Measurements from ENCODE around the gene TP53I3.

The TP53I3 gene

DNA sequence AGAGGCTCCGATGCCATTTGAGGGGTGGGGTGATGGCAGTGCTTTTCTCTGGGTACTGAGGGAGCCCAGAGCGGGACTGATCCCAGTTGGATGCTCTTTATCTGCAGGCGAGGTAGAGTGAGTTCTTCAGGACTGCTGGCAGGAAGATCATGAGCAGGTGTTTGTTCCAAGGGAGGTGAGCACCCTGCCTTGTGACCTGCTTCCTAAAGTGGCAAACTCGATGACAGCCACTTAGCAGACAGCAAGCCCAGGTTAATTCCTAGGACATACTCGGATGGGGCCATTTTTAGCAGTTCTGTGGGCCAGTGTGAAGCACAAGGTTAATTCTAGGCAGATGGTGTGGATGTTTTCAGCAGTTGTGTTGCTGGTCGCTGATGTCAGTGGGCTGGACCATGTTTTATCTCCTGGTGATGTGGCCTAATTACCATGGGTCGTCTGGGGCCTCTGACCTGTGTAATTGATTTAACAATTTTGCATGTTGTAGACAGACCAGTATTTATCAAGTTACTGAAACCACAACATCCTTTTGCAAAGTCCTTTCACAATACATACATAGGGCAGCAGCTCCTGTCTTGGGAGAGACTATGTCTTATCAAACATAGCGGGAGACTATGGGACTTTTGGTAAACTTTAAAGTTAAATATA is 30.1 kb downstream of the TP53I3 start:
- Histone ChIP-seq H3K36me3 (ENCODE audit: control insufficient read depth in 2 of 2, insufficient read depth in 2 of 2, low read length in 2 of 2) (no peaks in the 10 kb centered on the region), H3K4me3 (ENCODE audit: low read length in 2 of 2) (no peak overlapping the region), H3K4me1 (ENCODE audit: control insufficient read depth, insufficient read depth, low read length) (peaks cover 8% of the 10 kb centered on the region)

DNA sequence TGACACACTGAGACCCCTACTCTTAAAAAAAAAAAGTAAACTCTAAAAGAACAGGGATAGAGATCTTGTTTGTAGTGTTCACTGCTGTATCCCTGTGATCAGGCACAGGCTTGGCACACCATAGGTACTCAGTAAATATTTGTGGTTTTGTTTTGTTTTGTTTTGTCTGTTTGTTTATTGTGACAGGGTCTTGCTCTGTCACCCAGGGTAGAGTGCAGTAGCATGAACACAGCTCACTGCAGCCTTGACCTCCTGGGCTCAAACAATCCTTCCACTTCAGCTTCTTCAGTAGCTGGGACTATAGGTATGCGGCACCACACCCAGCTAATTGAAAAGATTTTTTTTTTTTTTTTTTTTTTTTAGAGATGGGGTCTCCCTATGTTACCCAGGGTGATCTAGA is 31.7 kb downstream of the TP53I3 start:
- no peaks in the 10 kb centered on the region for H3K36me3 ChIP-seq (ENCODE audit: control insufficient read depth in 2 of 2, insufficient read depth in 2 of 2, low read length in 2 of 2)
- H3K9ac ChIP-seq (ENCODE audit: low read length in 2 of 2), result no peak overlapping the region
- H3K27ac ChIP-seq (ENCODE audit: low read length), result no peak overlapping the region
- peaks cover 14% of the 10 kb centered on the region for H3K4me1 ChIP-seq (ENCODE audit: control insufficient read depth, insufficient read depth, low read length)
- H3K9me3 ChIP-seq (ENCODE audit: control insufficient read depth in 2 of 2, low read length in 2 of 2), result no peaks in the 10 kb centered on the region
- no peak overlapping the region for H3K4me3 ChIP-seq (ENCODE audit: low read length in 2 of 2)
- peaks cover 0 to 7% of the 10 kb centered on the region in 2 donors for H3K27me3 ChIP-seq (ENCODE audit: control insufficient read depth in 1 of 2, insufficient read depth in 2 of 2, low read length in 2 of 2)

More for the DNA sequence above, 30.1 kb downstream of the TP53I3 start:
- H3K9ac ChIP-seq (ENCODE audit: low read length in 2 of 2), result no peak overlapping the region
- no peak overlapping the region for H3K27ac ChIP-seq (ENCODE audit: low read length)
- peaks cover 0 to under 1% of the 10 kb centered on the region in 2 donors for H3K27me3 ChIP-seq (ENCODE audit: control insufficient read depth in 1 of 2, insufficient read depth in 2 of 2, low read length in 2 of 2)
- H3K9me3 ChIP-seq (ENCODE audit: control insufficient read depth in 2 of 2, low read length in 2 of 2), result no peaks in the 10 kb centered on the region

DNA sequence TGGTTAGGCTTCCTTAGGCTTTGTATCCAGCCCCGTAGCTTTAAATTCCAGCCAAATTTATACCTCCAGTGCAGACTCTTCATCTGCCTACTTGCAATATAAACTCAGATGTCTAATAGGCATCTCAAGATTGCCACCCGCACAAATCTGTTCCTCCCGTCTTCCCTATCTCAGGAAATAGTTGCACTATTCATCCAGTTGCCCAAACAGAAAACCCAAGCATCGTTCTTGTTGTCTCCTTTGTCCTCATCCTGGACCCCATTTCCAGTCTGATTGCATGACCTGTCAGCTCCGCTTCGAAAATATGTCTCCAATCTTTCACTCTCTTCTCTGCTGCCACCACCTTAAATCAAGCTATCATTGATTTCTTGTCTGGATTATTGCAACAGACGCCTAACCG is 32.8 kb downstream of the TP53I3 start:
- Histone ChIP-seq H3K9ac (ENCODE audit: low read length in 2 of 2) (no peak overlapping the region), H3K36me3 (ENCODE audit: control insufficient read depth in 2 of 2, insufficient read depth in 2 of 2, low read length in 2 of 2) (no peaks in the 10 kb centered on the region), H3K4me1 (ENCODE audit: control insufficient read depth, insufficient read depth, low read length) (peaks cover 14% of the 10 kb centered on the region), H3K4me3 (ENCODE audit: low read length in 2 of 2) (no peak overlapping the region), H3K9me3 (ENCODE audit: control insufficient read depth in 2 of 2, low read length in 2 of 2) (no peaks in the 10 kb centered on the region), H3K27ac (ENCODE audit: low read length) (no peak overlapping the region), H3K27me3 (ENCODE audit: control insufficient read depth in 1 of 2, insufficient read depth in 2 of 2, low read length in 2 of 2) (peaks cover 0 to 7% of the 10 kb centered on the region in 2 donors)

DNA sequence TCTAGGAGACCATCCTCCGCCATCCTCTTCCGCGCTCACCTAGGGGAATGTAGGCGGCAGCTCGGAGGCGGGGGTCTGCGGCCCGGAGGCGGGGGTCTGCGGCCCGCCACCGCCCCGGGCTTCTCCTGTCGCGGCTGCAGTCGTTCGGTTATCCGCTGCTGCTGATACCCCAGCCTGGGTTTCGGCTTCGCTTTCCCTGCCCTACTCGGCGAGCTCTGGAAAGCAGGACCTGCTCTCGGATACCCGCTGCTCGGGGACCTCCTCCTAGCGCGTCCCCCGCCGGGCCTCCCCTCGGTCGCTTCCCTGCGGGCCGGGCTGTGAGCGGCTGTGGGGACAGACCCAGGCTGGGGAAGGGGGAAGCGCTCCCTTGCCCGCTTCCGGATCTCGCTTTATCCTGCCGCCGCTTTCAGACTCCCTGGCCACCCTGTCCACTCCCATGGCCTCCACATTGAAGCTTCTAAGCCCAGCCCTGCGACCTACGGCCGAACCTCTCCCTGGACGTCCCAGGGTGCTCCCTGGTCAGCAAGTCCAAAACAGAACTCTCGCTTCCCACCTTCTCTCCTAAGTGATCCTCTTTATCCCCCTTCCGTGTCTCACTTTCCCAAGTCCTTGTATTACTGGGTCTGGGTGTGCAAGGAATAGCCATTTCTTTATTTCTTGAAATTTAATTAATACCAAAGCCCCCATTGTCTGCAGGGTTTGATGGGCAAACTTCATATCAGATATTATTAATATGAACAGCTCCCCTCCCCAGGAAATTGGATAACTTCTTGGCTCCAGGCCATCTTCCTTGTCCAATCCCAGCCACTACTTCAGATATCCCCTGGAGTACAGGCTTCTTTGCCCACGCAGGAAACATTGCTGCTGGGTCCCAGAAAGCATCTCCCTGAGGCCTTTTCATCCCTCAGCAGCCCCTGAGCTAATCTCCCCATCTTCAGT is 34.3 kb downstream of the TP53I3 start:
- H3K9me3 ChIP-seq (ENCODE audit: control insufficient read depth in 2 of 2, low read length in 2 of 2), result no peaks in the 10 kb centered on the region
- no peaks in the 10 kb centered on the region for H3K36me3 ChIP-seq (ENCODE audit: control insufficient read depth in 2 of 2, insufficient read depth in 2 of 2, low read length in 2 of 2)
- H3K9ac ChIP-seq (ENCODE audit: low read length in 2 of 2), result peak overlapping the region; percentile 42 to 51
- H3K4me1 ChIP-seq (ENCODE audit: control insufficient read depth, insufficient read depth, low read length), result peaks cover 19% of the 10 kb centered on the region
- H3K27me3 ChIP-seq (ENCODE audit: control insufficient read depth in 1 of 2, insufficient read depth in 2 of 2, low read length in 2 of 2), result peaks cover 0 to 7% of the 10 kb centered on the region in 2 donors
- peak overlapping the region; percentile 59 to 71 for H3K4me3 ChIP-seq (ENCODE audit: low read length in 2 of 2)
- no peak overlapping the region for H3K27ac ChIP-seq (ENCODE audit: low read length)

DNA sequence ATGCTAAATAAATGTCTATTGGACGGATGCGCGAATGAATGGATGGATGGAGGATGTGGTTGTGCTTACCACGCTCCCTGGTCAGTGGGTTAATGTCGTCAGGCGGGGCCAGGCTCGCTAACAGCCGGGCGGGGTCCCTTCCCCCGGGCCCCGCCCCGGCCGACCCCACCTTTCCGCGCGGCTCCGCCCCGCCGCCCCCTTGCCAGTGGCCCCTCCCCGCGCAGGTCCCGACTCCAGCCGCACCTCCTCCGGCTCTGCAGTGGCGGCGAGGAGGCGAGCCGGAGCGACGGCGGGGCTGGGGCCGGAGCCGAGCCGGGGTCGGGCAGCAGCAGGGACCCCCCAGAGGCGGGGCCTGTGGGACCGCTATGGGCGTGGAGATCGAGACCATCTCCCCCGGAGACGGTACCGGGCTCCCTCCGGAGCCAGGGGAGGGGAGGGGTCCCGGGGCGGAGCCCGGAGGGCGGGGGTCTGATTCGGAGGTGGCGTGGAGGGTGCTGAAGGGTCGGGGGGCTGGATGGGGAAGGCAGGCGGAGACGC is 35.1 kb downstream of the TP53I3 start, which contains the start of gene FKBP1B:
TSS of gene FKBP1B (plus strand) at position 257 of the 537 bp plus-strand sequence. CDS start at position 366, 109 bp downstream.
- no peaks in the 10 kb centered on the region for H3K36me3 ChIP-seq (ENCODE audit: control insufficient read depth in 2 of 2, insufficient read depth in 2 of 2, low read length in 2 of 2)
- peak within 1 kb of the TSS; percentile 42 to 51 for H3K9ac ChIP-seq (ENCODE audit: low read length in 2 of 2)
- peaks cover 19% of the 10 kb centered on the region for H3K4me1 ChIP-seq (ENCODE audit: control insufficient read depth, insufficient read depth, low read length)
- H3K4me3 ChIP-seq (ENCODE audit: low read length in 2 of 2), result peak within 1 kb of the TSS; percentile 59 to 71
- H3K9me3 ChIP-seq (ENCODE audit: control insufficient read depth in 2 of 2, low read length in 2 of 2), result no peaks in the 10 kb centered on the region
- H3K27me3 ChIP-seq (ENCODE audit: control insufficient read depth in 1 of 2, insufficient read depth in 2 of 2, low read length in 2 of 2), result peaks cover 0 to 7% of the 10 kb centered on the region in 2 donors
- H3K27ac ChIP-seq (ENCODE audit: low read length), result no peak within 1 kb of the TSS

DNA sequence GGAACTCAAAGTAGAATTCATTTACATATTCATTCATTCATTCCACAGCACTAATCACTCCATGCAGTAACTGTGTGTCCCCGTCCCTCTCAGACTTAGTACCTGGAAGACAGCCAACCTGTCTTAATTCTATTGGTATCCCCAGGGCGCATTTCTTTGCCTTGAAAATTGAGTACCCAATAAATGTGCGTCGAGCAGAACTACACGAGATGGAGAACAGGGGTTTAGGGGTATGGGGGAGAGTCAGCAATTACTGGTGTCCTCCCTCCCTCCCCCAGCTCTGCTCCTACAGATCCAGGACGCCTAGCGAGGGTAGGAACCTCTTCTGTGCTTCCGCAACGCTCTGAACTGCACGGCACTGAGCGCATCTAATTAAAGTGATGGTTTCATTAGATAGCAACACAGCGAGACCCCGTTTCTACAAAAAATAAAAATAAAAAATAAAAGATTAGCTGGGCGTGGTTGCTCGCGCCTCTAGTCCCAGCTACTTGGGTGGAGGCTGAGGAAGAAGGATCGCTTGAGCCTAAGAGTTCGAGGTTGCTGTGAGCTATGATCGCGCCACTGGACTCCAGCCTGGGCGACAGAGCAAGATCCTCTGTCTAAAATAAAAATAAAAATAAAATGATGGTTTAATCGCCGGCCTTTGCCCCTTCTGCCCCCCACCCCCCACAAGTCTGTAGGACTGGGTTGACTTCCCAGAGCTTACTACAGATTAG is 35.7 kb downstream of the TP53I3 start:
- Histone ChIP-seq H3K4me1 (ENCODE audit: control insufficient read depth, insufficient read depth, low read length) (peaks cover 19% of the 10 kb centered on the region), H3K36me3 (ENCODE audit: control insufficient read depth in 2 of 2, insufficient read depth in 2 of 2, low read length in 2 of 2) (no peaks in the 10 kb centered on the region), H3K9ac (ENCODE audit: low read length in 2 of 2) (no peak overlapping the region), H3K4me3 (ENCODE audit: low read length in 2 of 2) (peak overlapping the region; percentile 59 to 71), H3K27ac (ENCODE audit: low read length) (no peak overlapping the region), H3K27me3 (ENCODE audit: control insufficient read depth in 1 of 2, insufficient read depth in 2 of 2, low read length in 2 of 2) (peaks cover 0 to 7% of the 10 kb centered on the region in 2 donors), H3K9me3 (ENCODE audit: control insufficient read depth in 2 of 2, low read length in 2 of 2) (no peaks in the 10 kb centered on the region)

DNA sequence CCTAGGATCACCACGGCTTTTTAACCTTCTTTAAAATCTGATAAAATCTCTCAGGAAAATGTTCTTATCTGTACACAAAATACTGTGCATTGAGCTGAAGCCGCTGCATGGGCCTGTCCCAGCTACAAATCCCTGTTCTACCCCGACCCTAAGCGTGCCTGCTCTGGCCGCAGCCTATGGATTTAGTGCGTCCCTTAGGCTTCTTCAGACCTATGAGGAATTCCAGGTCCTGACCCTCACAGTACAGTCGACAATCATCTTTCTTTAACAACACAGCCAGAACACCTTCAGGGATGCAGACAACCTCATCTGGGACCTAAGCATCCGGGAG is 37.0 kb downstream of the TP53I3 start:
- peak overlapping the region; percentile 91 to 98 for H3K4me3 ChIP-seq (ENCODE audit: low read length in 2 of 2)
- H3K27ac ChIP-seq (ENCODE audit: low read length), result no peak overlapping the region
- peaks cover 19% of the 10 kb centered on the region for H3K4me1 ChIP-seq (ENCODE audit: control insufficient read depth, insufficient read depth, low read length)
- H3K36me3 ChIP-seq (ENCODE audit: control insufficient read depth in 2 of 2, insufficient read depth in 2 of 2, low read length in 2 of 2), result no peaks in the 10 kb centered on the region
- H3K27me3 ChIP-seq (ENCODE audit: control insufficient read depth in 1 of 2, insufficient read depth in 2 of 2, low read length in 2 of 2), result peaks cover 0 to 7% of the 10 kb centered on the region in 2 donors
- H3K9me3 ChIP-seq (ENCODE audit: control insufficient read depth in 2 of 2, low read length in 2 of 2), result no peaks in the 10 kb centered on the region
- peak overlapping the region in 1 of 2 donors; percentile 36 for H3K9ac ChIP-seq (ENCODE audit: low read length in 2 of 2)

DNA sequence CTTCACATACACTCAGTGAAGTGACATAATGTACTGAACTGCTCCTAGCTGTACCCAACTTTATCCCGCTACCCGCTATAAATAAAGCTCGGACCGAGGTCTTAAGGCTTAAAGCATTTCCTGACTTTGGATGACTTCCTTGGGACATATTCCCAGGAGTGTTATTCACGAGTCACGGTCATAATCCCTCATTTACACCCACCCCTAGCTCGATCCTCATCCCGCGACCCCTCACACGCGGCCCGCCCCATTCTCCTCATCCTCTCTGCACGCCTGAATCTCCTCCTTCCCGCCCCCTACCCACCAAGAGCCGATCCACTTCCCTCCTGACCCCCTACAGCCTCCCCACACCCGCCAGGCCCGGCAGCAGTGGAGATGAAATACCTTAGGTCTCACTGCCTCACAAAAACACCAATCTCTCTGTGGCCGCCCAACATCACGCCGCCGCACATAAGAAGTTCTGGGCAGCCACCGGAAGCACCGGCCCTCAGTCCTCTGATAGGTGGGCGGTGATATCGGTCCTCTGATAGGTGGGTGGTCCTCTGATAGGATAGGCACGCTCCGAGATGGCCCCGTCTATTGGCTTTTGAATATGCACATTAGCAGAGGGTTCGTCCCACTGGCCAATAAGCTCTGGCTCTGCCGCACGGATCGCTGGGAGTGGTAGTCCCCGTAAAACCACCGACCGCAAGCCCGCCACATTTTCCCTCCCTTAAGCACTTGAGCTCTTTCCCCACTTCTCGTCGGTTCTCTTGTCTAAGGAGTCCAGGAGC is 37.5 kb downstream of the TP53I3 start, which contains the start of gene WDCP:
TSS of gene WDCP (minus strand) at position 462 of the 773 bp plus-strand sequence. CDS start 7,897 bp downstream, outside the sequence.
- Histone ChIP-seq H3K9me3 (ENCODE audit: control insufficient read depth in 2 of 2, low read length in 2 of 2) (no peaks in the 10 kb centered on the region), H3K27ac (ENCODE audit: low read length) (peak within 1 kb of the TSS; percentile 55), H3K4me1 (ENCODE audit: control insufficient read depth, insufficient read depth, low read length) (peaks cover 19% of the 10 kb centered on the region)

DNA sequence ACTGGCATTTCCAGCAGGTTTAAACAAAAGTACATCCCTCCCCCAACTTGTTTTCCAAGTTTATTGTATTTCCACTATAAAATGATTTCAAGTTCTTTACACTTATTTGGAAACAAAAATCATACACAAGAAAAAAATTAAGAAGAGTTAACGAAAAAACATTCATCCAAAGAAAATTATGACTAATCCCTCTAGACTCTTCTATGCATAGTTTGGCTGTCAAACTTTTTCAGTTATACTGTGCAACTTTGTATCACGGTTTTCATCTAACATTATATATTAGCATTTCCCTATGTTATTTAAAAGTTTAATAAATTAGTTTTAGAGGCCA is 38.1 kb downstream of the TP53I3 start:
- Histone ChIP-seq H3K9ac (ENCODE audit: low read length in 2 of 2) (peak overlapping the region; percentile 84 to 94), H3K27ac (ENCODE audit: low read length) (no peak overlapping the region), H3K4me1 (ENCODE audit: control insufficient read depth, insufficient read depth, low read length) (peaks cover 19% of the 10 kb centered on the region), H3K36me3 (ENCODE audit: control insufficient read depth in 2 of 2, insufficient read depth in 2 of 2, low read length in 2 of 2) (no peaks in the 10 kb centered on the region), H3K9me3 (ENCODE audit: control insufficient read depth in 2 of 2, low read length in 2 of 2) (no peaks in the 10 kb centered on the region), H3K27me3 (ENCODE audit: control insufficient read depth in 1 of 2, insufficient read depth in 2 of 2, low read length in 2 of 2) (peaks cover 0 to 7% of the 10 kb centered on the region in 2 donors), H3K4me3 (ENCODE audit: low read length in 2 of 2) (peak overlapping the region; percentile 91 to 98)

More for the DNA sequence above, 37.5 kb downstream of the TP53I3 start, which contains the start of gene WDCP:
- Histone ChIP-seq H3K4me3 (ENCODE audit: low read length in 2 of 2) (peak within 1 kb of the TSS; percentile 91 to 98), H3K27me3 (ENCODE audit: control insufficient read depth in 1 of 2, insufficient read depth in 2 of 2, low read length in 2 of 2) (peaks cover 0 to 7% of the 10 kb centered on the region in 2 donors), H3K36me3 (ENCODE audit: control insufficient read depth in 2 of 2, insufficient read depth in 2 of 2, low read length in 2 of 2) (no peaks in the 10 kb centered on the region), H3K9ac (ENCODE audit: low read length in 2 of 2) (peak within 1 kb of the TSS; percentile 84 to 94)

All from stomach smooth muscle (tissue), 2 donors.